Measurements from ENCODE around the gene GMCL2.

GRCh38 chr5:178180141-178180863, 6.9 kb downstream of the GMCL2 start:
- TF ChIP-seq CTCF (IDR thresholded peaks at IDR 0.05), result no peak
- TF ChIP-seq POLR2A (IDR thresholded peaks at IDR 0.05), result no peak

Measured in right lobe of liver (tissue), 4 donors.